Measurements from ENCODE around the gene ADGRD2.

Gene ADGRD2

DNA sequence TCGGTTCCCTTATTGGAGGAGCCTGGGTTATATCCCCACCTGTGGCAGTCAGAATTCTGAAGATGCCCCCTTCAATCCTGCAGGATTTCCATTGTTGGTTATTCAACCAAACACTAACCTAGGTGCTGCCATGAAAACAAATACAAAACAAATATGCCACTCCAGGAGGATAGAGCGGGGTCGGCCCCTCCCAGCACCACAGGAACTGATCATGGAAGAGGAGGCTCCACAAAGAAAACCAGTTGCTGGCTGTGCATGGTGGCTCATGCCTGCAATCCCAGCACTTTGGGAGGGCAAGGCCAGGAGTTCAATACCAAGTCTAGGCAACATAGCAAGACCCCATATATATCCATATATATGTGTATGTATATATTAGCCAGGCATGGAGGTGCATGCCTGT is 13.2 kb upstream of the ADGRD2 start:
- no peak for DNase-seq

- no peak for DNase-seq
Measured at GRCh38 chr9:124438091-124438490, 12.2 kb upstream of the ADGRD2 start.

DNA sequence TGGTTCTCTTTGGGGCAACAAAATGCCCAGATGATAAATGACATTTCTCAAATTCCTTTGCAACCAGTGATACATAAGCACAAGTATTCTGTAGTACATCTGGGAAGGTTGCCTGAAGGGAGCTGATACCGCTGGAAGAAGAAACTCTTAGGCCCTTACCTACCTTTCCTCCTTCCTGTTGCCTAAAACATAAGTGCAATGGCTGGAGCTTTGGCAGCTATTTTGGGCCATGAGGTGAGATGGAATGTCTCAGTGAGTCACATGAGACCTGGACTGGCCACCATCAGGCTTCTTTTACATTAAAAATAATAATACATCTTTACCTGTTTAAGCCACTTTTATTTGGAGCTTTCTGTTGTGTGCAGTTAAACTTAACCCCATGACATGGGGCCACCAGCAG is 11.2 kb upstream of the ADGRD2 start:
- no peak for DNase-seq

- no peak for DNase-seq
Measured at GRCh38 chr9:124439686-124440243, 10.5 kb upstream of the ADGRD2 start.

- no peak for DNase-seq
Measured at GRCh38 chr9:124440786-124441185, 9.5 kb upstream of the ADGRD2 start.

- no peak for DNase-seq
Measured at GRCh38 chr9:124441291-124441690, 9.0 kb upstream of the ADGRD2 start.

DNA sequence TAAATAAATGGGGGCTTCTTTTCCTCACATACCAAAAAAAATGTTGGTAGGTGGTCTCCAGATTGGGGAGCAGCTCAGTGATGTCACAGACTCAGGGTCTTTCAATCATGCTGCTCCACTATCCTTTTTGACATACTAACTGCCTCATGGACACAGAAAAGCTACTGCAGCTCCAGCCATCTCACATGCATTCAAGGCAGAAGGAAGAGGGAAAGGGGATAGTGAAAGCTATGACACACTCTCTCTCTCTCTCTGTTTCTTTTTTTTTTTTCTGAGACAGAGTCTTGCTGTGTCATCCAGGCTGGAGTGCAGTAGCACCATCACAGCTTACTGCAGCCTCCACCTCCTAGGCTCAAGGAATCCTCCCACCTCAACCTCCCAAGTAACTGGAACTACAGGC is 7.9 kb upstream of the ADGRD2 start:
- no peak for DNase-seq

DNA sequence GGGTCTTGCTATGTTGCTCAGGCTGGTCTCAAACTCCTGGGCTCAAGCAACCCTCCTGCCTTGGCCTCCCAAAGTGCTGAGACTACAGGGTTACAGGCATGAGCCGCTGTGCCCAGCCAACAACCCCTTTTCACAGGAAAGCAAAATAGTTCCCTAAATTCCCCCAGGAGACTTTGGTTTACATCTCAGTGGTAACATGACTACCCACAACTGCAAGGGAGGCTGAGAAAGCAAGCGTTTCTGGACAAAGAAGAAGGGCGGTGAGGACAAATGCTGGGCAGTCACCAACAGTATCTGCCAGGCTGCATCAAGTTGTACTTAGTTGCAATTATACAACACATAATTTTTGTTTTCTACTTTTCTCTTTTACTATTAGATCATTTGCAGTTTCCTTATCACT is 7.4 kb upstream of the ADGRD2 start:
- DNase-seq, result no peak

DNA sequence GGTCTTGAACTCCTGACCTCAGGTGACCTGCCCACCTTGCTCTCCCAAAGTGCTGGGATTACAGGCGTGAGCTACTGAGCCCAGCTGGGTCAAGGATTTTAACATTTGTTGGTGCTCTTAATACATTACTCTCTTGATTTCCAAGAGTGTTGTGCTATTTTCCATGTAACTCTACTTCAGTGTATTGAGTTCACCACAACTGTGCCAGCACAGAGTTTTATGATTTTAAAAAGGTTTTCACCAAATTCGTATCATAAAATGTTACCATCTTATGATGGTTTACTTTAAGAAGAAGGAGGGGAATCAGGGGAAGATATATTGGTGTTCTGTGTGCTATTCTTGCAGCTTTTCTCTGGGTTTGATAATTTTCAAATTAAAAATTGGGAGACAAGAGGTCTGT is 6.6 kb upstream of the ADGRD2 start:
- DNase-seq, result no peak

GRCh38 chr9:124444166-124444565 is 6.1 kb upstream of the ADGRD2 start:
- DNase-seq, result no peak

GRCh38 chr9:124447297-124447661 is 3.0 kb upstream of the ADGRD2 start:
- no peak for DNase-seq

- no peak for DNase-seq
Measured at GRCh38 chr9:124448019-124448418, 2.2 kb upstream of the ADGRD2 start.

DNA sequence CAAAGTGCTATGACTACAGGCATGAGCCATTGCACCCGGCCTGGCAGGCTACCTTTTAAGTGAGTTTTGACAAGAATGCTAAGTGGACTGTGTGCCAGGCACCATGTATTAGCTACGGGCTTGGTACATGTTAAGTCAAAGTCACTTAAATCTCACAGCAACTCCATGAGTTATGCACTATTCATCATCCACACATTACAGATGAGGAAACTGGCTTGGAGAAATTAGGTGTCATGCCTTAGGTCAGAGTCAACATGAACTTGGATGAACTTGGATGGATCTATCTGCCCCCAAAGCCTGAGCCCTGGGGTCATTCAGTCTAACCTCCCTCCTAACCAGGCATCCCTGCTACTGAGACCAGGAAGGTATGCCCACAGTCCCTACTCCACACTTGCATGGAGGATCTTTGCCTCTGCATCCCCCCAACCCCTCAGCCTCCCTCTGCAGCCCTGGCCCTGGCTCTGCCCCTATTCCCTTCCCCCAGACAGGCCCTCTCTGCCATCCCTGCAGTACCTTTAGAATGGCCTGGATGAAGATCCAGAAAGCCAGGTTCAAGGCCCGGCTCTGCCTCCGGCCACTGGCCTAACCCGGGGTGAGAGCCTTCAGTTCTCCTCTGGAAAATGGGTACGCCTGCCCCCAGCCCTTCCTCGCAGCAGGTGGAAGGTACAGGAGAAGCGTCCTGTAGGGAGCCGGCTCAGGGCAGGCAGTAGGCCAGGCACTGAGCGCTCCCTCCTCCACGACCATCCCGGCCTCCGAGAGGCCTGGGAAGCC is 685 bp upstream of the ADGRD2 start:
- no peak for DNase-seq

DNA sequence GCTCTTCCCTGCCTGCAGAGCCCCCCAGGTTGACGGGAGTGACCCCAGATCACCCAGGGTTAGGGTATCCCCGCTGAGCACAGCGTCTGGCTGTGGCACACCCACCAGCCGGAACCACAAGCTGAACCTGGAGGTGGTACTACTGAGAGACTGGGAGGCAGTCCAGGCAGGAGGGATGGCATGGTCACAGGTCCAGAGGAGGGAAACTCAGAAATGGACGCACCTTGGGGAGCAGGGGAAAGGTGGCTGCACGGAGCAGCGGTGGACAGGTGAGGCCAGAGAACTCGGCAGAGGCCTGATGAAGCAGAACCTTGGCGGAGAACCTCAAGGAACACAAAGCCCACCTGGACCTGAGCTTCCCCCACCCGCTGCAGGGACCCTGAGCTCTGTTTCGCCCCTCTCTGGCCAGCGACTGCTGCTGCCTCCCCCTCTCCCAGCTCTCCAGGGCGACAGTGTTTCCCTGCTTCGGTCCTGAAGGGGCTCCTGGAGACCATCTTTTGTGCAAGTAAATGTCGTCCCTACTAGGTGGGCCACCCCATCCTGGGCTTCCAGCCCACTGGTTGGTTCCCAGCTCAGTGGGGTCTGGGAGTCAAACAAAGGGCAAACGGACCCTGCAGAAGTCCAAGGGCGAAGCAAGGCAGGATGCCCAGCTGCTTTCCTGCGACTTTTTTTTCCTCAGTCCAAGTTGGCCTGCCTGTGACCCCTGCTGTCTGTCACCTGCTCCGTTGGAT is 845 bp downstream of the ADGRD2 start:
- peak in 1 of 3 experiments; percentile 30 for DNase-seq

- DNase-seq, result no peak
Measured at GRCh38 chr9:124452326-124452725, 2.1 kb downstream of the ADGRD2 start.

DNA sequence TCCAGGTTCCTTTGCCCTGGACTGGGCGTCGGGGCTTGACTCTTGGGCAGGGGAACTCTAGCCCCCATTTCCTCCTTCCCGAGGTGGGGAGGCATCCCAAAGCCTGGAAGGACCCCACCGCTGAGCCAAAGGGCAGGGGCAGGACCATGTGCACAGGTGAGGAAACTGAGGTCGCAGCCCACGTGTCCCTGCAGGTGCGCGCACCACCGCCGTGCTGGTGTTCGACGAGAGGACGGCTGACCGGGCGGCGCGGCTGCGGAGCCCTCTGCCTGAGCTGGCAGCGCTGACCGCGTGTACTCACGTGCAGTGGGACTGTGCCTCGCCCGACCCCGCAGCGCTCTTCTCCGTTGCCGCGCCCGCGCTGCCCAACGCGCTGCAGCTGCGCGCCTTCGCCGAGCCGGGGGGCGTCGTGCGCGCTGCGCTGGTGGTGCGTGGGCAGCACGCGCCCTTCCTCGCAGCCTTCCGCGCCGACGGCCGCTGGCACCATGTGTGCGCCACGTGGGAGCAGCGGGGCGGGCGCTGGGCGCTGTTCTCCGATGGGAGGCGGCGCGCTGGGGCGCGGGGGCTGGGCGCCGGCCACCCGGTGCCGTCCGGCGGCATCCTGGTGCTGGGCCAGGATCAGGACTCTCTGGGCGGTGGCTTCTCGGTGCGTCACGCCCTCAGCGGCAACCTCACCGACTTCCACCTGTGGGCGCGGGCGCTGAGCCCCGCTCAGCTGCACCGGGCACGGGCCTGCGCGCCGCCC is 2.8 kb downstream of the ADGRD2 start:
- no peak for DNase-seq

DNA sequence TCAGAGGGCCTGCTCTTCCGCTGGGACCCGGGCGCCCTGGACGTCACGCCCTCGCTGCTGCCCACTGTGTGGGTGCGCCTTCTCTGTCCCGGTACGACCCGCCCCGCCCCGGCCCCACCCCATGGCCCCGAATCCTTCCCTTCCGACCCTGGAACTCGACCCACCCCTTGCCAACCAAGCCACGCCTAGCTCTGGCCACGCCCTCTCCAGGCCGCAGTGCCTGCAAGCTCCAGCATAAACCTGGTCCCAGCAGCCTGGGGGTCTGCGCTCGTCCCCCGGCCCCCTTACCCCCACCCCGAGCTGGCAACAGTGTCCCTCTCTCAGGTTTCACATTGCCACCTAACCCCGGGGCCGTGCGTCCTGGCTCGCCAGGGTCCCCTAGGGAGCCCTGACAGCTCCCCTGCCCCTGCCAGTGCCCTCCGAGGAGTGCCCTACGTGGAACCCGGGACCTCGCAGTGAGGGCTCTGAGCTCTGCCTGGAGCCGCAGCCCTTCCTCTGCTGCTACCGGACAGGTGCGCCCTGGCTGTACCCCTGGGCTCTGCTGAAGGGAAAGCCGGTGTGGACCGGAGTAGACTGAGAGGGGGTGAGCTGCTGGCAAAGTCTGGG is 3.4 kb downstream of the ADGRD2 start:
- no peak for DNase-seq

GRCh38 chr9:124454296-124454695 is 4.0 kb downstream of the ADGRD2 start:
- DNase-seq, result no peak

DNA sequence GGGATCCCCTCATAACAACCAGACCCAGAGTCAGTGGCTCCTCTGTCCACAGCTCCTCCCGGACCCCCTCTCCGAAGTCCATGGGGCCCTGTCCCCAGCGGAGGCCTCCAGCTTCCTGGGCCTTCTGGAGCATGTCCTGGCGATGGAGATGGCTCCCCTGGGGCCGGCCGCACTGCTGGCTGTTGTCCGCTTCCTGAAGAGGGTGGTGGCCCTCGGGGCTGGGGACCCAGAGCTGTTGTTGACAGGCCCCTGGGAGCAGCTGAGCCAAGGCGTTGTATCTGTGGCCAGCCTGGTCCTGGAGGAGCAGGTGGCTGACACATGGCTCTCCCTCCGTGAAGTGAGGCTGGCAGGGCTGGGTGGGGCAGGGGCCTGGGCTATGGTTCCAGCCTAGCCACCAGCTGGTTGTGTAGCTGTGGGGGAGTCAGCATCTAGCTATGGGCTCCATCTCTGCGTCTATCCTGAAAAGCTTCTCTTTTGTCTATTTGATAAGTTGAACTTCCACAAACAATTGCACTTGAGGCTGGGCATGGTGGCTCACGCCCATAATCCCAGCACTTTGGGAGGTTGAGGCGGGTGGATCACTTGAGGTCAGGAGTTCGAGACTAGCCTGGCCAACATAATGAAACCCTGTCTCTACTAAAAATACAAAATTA is 4.7 kb downstream of the ADGRD2 start:
- DNase-seq, result no peak

- no peak for DNase-seq
Measured at GRCh38 chr9:124455820-124456219, 5.6 kb downstream of the ADGRD2 start.

GRCh38 chr9:124456341-124457078 is 6.3 kb downstream of the ADGRD2 start:
- DNase-seq, result no peak

All from NCI-H1417 (cell line).